HG03342 (cell line): ENCODE measurements around the gene BMP2.

ENCODE experiments used
- ATAC-seq: cut with Tn5 transposase; IDR thresholded peaks from one replicate; pipeline ENCODE4 v1.9.1; 2021; ENCODE audit warnings: mild to moderate bottlenecking, moderate library complexity; ENCODE audit not compliant: unreplicated experiment

Gene BMP2

GRCh38 chr20:6767126-6767535 lies 355 bp upstream of the BMP2 start:
- ATAC-seq, result no peak

- ATAC-seq, result no peak
These were observed 998 bp downstream of the BMP2 start for GRCh38 chr20:6768228-6769140.

- ATAC-seq, result no peak
These were observed 2.7 kb downstream of the BMP2 start for GRCh38 chr20:6769903-6770785.

- ATAC-seq, result no peak
These were observed 3.3 kb downstream of the BMP2 start for GRCh38 chr20:6770786-6771100.

GRCh38 chr20:6780433-6781190 lies 13.1 kb downstream of the BMP2 start:
- ATAC-seq, result no peak

- ATAC-seq, result no peak
These were observed 16.3 kb downstream of the BMP2 start for GRCh38 chr20:6783752-6784151.

- no peak for ATAC-seq
These were observed 16.7 kb downstream of the BMP2 start for GRCh38 chr20:6784210-6784631.

GRCh38 chr20:6784767-6785166 lies 17.3 kb downstream of the BMP2 start:
- ATAC-seq, result no peak

- ATAC-seq, result no peak
These were observed 19.1 kb downstream of the BMP2 start for GRCh38 chr20:6786548-6786947.

GRCh38 chr20:6792789-6793188 lies 25.3 kb downstream of the BMP2 start:
- no peak for ATAC-seq

GRCh38 chr20:6802227-6802626 lies 34.7 kb downstream of the BMP2 start:
- no peak for ATAC-seq

GRCh38 chr20:6806275-6806674 lies 38.8 kb downstream of the BMP2 start:
- no peak for ATAC-seq

GRCh38 chr20:6811262-6812035 lies 44.0 kb downstream of the BMP2 start:
- ATAC-seq, result no peak

- no peak for ATAC-seq
These were observed 45.0 kb downstream of the BMP2 start for GRCh38 chr20:6812530-6812929.

- ATAC-seq, result no peak
These were observed 47.5 kb downstream of the BMP2 start for GRCh38 chr20:6814945-6815344.

- no peak for ATAC-seq
These were observed 50.7 kb downstream of the BMP2 start for GRCh38 chr20:6818033-6818808.

- ATAC-seq, result no peak
These were observed 52.1 kb downstream of the BMP2 start for GRCh38 chr20:6819599-6819998.

- no peak for ATAC-seq
These were observed 56.9 kb downstream of the BMP2 start for GRCh38 chr20:6824401-6824800.

- no peak for ATAC-seq
These were observed 60.0 kb downstream of the BMP2 start for GRCh38 chr20:6827472-6827871.
